ENCODE data around the gene TBC1D8. TPM values are rescaled to one million over a fixed set of nuclear protein-coding genes. Genes with fewer than 3 reads are reported as not detected.

TBC1D8 gene
- total and polyA plus RNA-seq, 2 of the 8 experiments (the other 6 are each of a cell fraction or from before 2014, with no cell fraction given) = 20.8 to 21.8 TPM

- no peak overlapping the region for H4K5ac ChIP-seq (ENCODE audit: insufficient read length, low read depth, low read length)
- H2AFZ ChIP-seq (ENCODE audit: low read length) = no peak overlapping the region
- H3K14ac ChIP-seq (ENCODE audit: insufficient read length) = no peak overlapping the region
- H3K56ac ChIP-seq (replicated peaks; ENCODE audit: insufficient read length, low read depth, low read length) = no peak overlapping the region
- ChIA-PET CTCF (ENCODE audit: partially characterized antibody) (interaction anchor here (0.6 to 2.3 kb wide), 6 partner anchors 10 to 82 kb away, joined by 3 to 8 read pairs (median 3); no protein-coding TSS in a partner anchor), POLR2A (ENCODE audit: partially characterized antibody) (interaction anchor here (0.6 to 1.4 kb wide), 8 partner anchors 16 to 111 kb away, joined by 3 to 4 read pairs (median 3); partner anchors contain the start of gene TBC1D8)
- no peak overlapping the region for H3K18ac ChIP-seq (ENCODE audit: extremely low read depth, low read length)
- H3K23ac ChIP-seq (ENCODE audit: insufficient read length) = no peak overlapping the region
- peaks cover 8% of the 10 kb centered on the region for H3K79me1 ChIP-seq (ENCODE audit: low read depth, low read length)
- H4K20me1 ChIP-seq (replicated peaks in 1 of 2; ENCODE audit: control insufficient read depth in 1 of 2, insufficient read depth in 2 of 2, low read length in 2 of 2) = no peaks in the 10 kb centered on the region
- DNase-seq (ENCODE audit: low read depth in 1 of 2, low spot score in 2 of 2) = no peak
- peak overlapping the region; percentile 54; the same call in 1 of the 2 replicates for H2BK5ac ChIP-seq (ENCODE audit: low read depth, low read length)
- H3K9ac ChIP-seq (replicated peaks in 1 of 4; ENCODE audit: extremely low read depth in 1 of 4, low read depth in 3 of 4, low read length in 3 of 4) = no peak overlapping the region
- no peak overlapping the region for H2BK15ac ChIP-seq (ENCODE audit: low read length)
- H2AK5ac ChIP-seq (ENCODE audit: low read depth, low read length) = no peak overlapping the region
- H3K4me1 ChIP-seq (replicated peaks in 1 of 4; ENCODE audit: control insufficient read depth in 3 of 4, insufficient read depth in 4 of 4, low read length in 3 of 4) = peaks cover 11 to 23% (median 21%) of the 10 kb centered on the region in 4 experiments
- peaks cover 0 to 50% of the 10 kb centered on the region in 2 experiments; a peak in 3 of 4 replicates for H3K79me2 ChIP-seq (ENCODE audit: control insufficient read depth in 1 of 2, insufficient read depth in 2 of 2, low read length in 2 of 2)
- H3K9me3 ChIP-seq (ENCODE audit: insufficient read depth in 2 of 2, low read depth in 1 of 2, low read length in 1 of 2) = no peaks in the 10 kb centered on the region
- no peak overlapping the region for H4K8ac ChIP-seq (ENCODE audit: extremely low read depth, insufficient read depth, low read length)
- peak overlapping the region; percentile 63 to 93; a peak in 3 of 4 replicates for H3K4me2 ChIP-seq (ENCODE audit: insufficient read depth in 1 of 2, low read depth in 2 of 2, low read length in 2 of 2)
- H3K4ac ChIP-seq (replicated peaks; ENCODE audit: insufficient read length, low read depth, low read length) = no peak overlapping the region
- no peak overlapping the region for H4K91ac ChIP-seq (replicated peaks; ENCODE audit: insufficient read length, low read length)
- TF ChIP-seq KDM1A (IDR thresholded peaks at IDR 0.05; ENCODE audit: borderline replicate concordance, low read length) = no peak
- no peak for TF ChIP-seq SRF (IDR thresholded peaks at IDR 0.05; ENCODE audit: low read depth, low read length)
- no peak for TF ChIP-seq YY1 (IDR thresholded peaks at IDR 0.05; ENCODE audit: low read depth, low read length)
- no peak for TF ChIP-seq POLR2AphosphoS5 (IDR thresholded peaks at IDR 0.05; ENCODE audit: low read depth, low read length)
- TF ChIP-seq MAX (IDR thresholded peaks at IDR 0.05) = no peak
- TF ChIP-seq ZNF274 (IDR thresholded peaks at IDR 0.05; ENCODE audit: borderline replicate concordance, extremely low read depth, low read length) = no peak
- no peak for TF ChIP-seq RAD21 (IDR thresholded peaks at IDR 0.05 in 1 of 2, conservative IDR thresholded peaks at IDR 0.05 in 1 of 2; ENCODE audit: low read depth in 2 of 2, low read length in 2 of 2)
- no peak for TF ChIP-seq BACH1 (IDR thresholded peaks at IDR 0.05; ENCODE audit: low read length)
- TF ChIP-seq KDM5A (IDR thresholded peaks at IDR 0.05; ENCODE audit: low read length) = no peak
- TF ChIP-seq TEAD4 (IDR thresholded peaks at IDR 0.05; ENCODE audit: low read depth, low read length) = no peak
- no peak for TF ChIP-seq TCF12 (IDR thresholded peaks at IDR 0.05; ENCODE audit: low read depth, low read length)
- no peak for TF ChIP-seq EP300 (IDR thresholded peaks at IDR 0.05; ENCODE audit: borderline replicate concordance in 1 of 2, low read depth in 2 of 2, low read length in 2 of 2)
- TF ChIP-seq MAFK (IDR thresholded peaks at IDR 0.05; ENCODE audit: low read depth, low read length) = no peak
- H2BK20ac ChIP-seq (ENCODE audit: low read length) = no peak overlapping the region
- H2BK120ac ChIP-seq (replicated peaks; ENCODE audit: low read depth, low read length) = peak overlapping the region; percentile 65
- no peaks in the 10 kb centered on the region for H3K36me3 ChIP-seq (ENCODE audit: control insufficient read depth in 2 of 4, insufficient read depth in 4 of 4, low read length in 3 of 4)
- H3K27me3 ChIP-seq (replicated peaks in 1 of 4; ENCODE audit: control insufficient read depth in 3 of 4, extremely low read depth in 1 of 4, insufficient read depth in 3 of 4, low read length in 3 of 4) = no peaks in the 10 kb centered on the region
- H3K4me3 ChIP-seq (ENCODE audit: extremely low read depth in 1 of 4, insufficient read depth in 2 of 4, low read depth in 3 of 4, low read length in 4 of 4) = peak overlapping the region in 1 of 4 experiments; percentile 42; a peak in 2 of 8 replicates
- H3K27ac ChIP-seq (ENCODE audit: low read depth, low read length) = no peak overlapping the region
- no peak overlapping the region for H2BK12ac ChIP-seq (ENCODE audit: low read depth, low read length)
- WGBS, 2 experiments (ENCODE audit: extremely low coverage in 1 of 2, insufficient coverage in 1 of 2, insufficient read length in 1 of 2, insufficient replicate concordance in 2 of 2, low coverage in 1 of 2, low lambda C conversion rate in 2 of 2, missing lambda C conversion rate in 1 of 2) = 31% methylated on average over 5 of the region's 5 CpGs; no CpG with 5 or more reads in 1 of the 2 experiments
- no peaks in the 10 kb centered on the region for H3K23me2 ChIP-seq (ENCODE audit: low read depth, low read length)
- FAIRE-seq = no peak
Observed at GRCh38 chr2:101114268-101114783, 36.9 kb downstream of the TBC1D8 start.
